GM18951 (cell line): ENCODE measurements around the gene MRPL23.

Experiments
- POLR2A ChIP-seq: IDR thresholded peaks from 4 replicates; pipeline ENCODE4 v1.6.1; 2011; ENCODE audit warnings: mild to moderate bottlenecking; ENCODE audit not compliant: insufficient read length, insufficient read depth; ENCODE audit errors: extremely low read depth
- in situ Hi-C: fragments of 300-500 bp; cut with MboI; formaldehyde crosslinking; loops from one replicate; pipeline ENCODE4 v1.12.0; 2022; ENCODE audit warnings: low sequenced_read_pairs, mixed read lengths, inconsistent platforms; ENCODE audit not compliant: unreplicated experiment

MRPL23 gene

GRCh38 chr11:1946812-1947484 is at the start of gene MRPL23:
Gene MRPL23 (plus strand): TSS chr11:1947332. CDS start chr11:1947363, 31 bp downstream.
- in situ Hi-C loops, result no loop called here
- TF ChIP-seq POLR2A, result no peak

GRCh38 chr11:1899090-1899489 is 48.0 kb upstream of the MRPL23 start:
- no peak for TF ChIP-seq POLR2A
- in situ Hi-C loops, result loop anchor here (5.0 kb wide), 1 partner anchor 43 kb away; no protein-coding TSS in a partner anchor

GRCh38 chr11:1899686-1900085 is 47.4 kb upstream of the MRPL23 start:
- TF ChIP-seq POLR2A, result no peak
- in situ Hi-C loops, result loop anchor here (5.0 kb wide), 1 partner anchor 43 kb away; no protein-coding TSS in a partner anchor

- in situ Hi-C loops, result no loop called here
- TF ChIP-seq POLR2A, result no peak
Measured at GRCh38 chr11:1906181-1906580, 41.0 kb upstream of the MRPL23 start.

GRCh38 chr11:1906611-1907423 is 40.3 kb upstream of the MRPL23 start:
- in situ Hi-C loops, result no loop called here
- TF ChIP-seq POLR2A, result no peak

- in situ Hi-C loops, result no loop called here
- no peak for TF ChIP-seq POLR2A
Measured at GRCh38 chr11:1908618-1909017, 38.5 kb upstream of the MRPL23 start.

GRCh38 chr11:1909524-1909923 is 37.6 kb upstream of the MRPL23 start:
- in situ Hi-C loops, result no loop called here
- no peak for TF ChIP-seq POLR2A

- TF ChIP-seq POLR2A, result no peak
- in situ Hi-C loops, result no loop called here
Measured at GRCh38 chr11:1912289-1912878, 34.7 kb upstream of the MRPL23 start.

GRCh38 chr11:1913271-1914060 is 33.7 kb upstream of the MRPL23 start:
- no peak for TF ChIP-seq POLR2A
- in situ Hi-C loops, result no loop called here

GRCh38 chr11:1915795-1916131 is 31.4 kb upstream of the MRPL23 start:
- no peak for TF ChIP-seq POLR2A
- in situ Hi-C loops, result no loop called here

GRCh38 chr11:1916132-1916985 is 30.8 kb upstream of the MRPL23 start:
- in situ Hi-C loops, result no loop called here
- peak; percentile 8 for TF ChIP-seq POLR2A

GRCh38 chr11:1916986-1917522 is 30.1 kb upstream of the MRPL23 start:
- in situ Hi-C loops, result no loop called here
- TF ChIP-seq POLR2A, result peak; percentile 19
